ENCODE results near the gene FAM117B.

DNA sequence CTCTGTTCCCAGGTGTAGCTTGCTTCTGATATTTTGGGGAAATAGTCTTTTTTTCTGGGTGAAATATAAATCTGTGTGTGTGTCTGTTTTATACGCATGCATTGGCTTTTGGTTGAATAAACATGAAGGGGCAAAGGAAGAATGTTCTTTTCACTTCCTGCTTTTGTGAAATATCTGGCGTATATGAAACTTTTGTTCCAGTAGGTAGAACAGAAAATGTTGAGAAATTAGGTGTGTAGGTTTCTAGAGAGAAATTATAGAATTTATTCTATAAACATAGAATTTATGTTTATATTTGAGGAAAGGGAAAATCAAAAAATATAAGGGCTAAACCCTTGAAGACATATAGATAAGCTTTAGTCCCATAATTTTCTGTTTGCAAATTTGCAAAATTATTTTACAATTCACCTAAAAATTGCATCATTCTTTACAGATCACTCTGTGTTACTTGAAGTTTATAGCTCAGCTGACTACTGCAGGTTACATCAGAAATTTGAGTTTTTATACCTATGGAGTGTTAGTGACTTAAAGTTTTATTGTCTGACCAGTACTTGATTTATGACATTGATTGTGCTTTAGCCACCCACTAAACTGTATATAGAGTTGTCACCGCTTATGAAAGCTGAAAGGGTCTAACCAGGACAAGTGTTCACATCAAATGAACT, 116.1 kb downstream of the FAM117B start:
- TF ChIP-seq EZH2 (IDR thresholded peaks at IDR 0.05), result no peak
- TF ChIP-seq POLR2AphosphoS5 (IDR thresholded peaks at IDR 0.05; ENCODE audit: borderline replicate concordance, low read depth, low read length), result no peak

Measured in SK-N-MC (cell line).